Stimulated activated naive CD4-positive, alpha-beta T cell (primary cell): ENCODE measurements around the gene DOCK2.
"Not testable (repeated sequence)": the region's sequence is repeated elsewhere in the genome, so short reads cannot be mapped to it uniquely, and the experiment has no call there.

Experiments
- DNase-seq, 6 experiments: peaks; one replicate each; lab custom pipeline; 2025; lab: John Stamatoyannopoulos, UW

The DOCK2 gene

GRCh38 chr5:169637085-169637548 lies at the start of gene DOCK2:
DOCK2 (plus strand) TSS chr5:169637275; CDS start chr5:169637327, 52 bp downstream.
- DNase-seq: peak; percentile 30 to 67 (median 50)

DNA sequence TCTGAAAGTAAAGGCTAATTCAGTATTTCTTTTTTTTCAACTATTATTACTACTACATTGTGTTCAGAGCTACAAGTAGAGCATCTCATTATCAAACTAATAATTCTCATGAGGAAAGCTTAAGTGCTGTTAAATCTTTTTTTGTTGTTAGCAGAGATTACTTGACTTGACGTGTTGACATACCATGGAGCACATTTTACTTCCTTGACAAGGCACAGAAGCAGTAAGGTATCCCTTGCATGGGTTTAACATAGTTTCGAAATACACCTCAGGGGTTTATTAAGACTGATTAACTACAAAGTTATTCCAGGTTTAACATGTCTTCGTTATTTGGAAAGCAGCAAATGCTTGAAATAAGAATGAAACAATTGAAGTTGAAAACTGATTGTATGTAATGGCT lies 46.5 kb upstream of the DOCK2 start:
- no peak for DNase-seq

- no peak for DNase-seq
These were observed 45.4 kb upstream of the DOCK2 start for GRCh38 chr5:169591636-169592035.

- no peak for DNase-seq
These were observed 44.0 kb upstream of the DOCK2 start for GRCh38 chr5:169592937-169593650.

DNA sequence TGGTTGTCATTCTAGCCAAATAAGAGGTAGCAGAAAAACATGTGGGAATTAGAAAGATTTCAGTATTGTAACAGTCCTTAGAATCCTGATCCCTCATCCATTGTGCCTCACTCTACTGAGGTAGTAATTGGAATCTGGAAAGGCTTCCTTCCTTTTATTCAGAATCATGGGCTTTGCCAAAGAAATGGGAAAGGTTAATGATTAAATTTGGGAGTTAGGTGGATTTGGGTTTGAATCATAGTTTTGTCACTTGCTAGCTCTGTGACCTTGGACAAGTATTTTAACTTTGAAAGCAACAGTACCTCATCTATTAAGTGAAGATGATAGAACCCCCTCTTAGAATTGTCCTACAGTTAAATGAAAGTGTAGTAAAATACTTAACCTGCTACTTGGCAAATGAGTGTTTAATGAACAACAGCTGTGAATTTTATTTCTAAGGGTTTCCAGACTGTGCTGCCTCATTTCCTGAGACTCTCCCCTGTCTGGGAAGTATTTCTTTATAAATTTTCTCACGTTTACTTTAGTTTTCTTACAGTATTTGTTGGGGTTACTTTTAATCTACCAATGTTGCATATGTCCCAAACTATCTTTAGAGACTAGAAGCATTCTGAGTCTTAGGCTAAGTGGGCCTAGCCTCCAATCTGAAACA lies 41.8 kb upstream of the DOCK2 start:
- DNase-seq: no peak

GRCh38 chr5:169599451-169599850 lies 37.6 kb upstream of the DOCK2 start:
- DNase-seq: no peak

GRCh38 chr5:169602535-169602934 lies 34.5 kb upstream of the DOCK2 start:
- DNase-seq: no peak

GRCh38 chr5:169606279-169606678 lies 30.8 kb upstream of the DOCK2 start:
- no peak for DNase-seq

GRCh38 chr5:169607882-169608281 lies 29.2 kb upstream of the DOCK2 start:
- no peak for DNase-seq

DNA sequence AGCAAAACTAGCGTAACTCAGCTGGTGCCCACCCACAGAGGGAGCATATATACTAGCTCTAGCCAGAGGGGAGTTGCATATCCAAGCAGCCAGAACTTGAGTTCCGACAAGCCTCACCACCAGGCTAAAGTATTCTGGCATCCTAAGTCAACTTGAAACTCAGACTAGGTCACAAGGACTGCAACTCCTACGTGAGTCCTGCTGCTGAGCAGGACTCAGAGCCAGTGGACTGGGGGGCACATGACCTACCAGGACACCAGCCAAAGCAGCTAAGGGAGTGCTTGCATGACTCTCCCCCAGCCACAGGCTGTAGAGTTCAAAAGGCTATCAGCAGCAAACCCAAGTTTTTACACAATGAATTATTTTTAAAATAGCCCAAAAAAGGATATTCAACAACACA lies 27.4 kb upstream of the DOCK2 start:
- DNase-seq: no peak

DNA sequence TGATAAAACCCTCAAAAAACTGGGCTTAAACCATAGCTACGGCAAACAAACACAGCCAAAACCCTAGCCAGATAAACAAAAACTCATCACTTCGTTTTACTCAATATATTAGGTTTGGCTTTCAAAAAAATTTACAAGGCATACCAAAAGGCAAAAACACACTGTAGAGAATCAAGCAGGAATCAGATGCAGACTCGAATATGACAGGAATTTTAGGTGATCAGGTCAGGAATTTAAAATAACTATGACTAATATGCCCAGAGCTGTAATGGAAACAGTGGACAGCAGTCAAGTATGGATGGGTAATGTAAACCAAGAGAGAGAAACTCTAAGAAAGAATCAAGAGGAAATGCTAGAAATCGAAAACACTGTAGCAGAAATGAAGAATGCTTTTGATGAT lies 26.5 kb upstream of the DOCK2 start:
- no peak for DNase-seq

GRCh38 chr5:169615561-169615960 lies 21.5 kb upstream of the DOCK2 start:
- no peak for DNase-seq

GRCh38 chr5:169624307-169624706 lies 12.8 kb upstream of the DOCK2 start:
- not testable (repeated sequence) for DNase-seq

- no peak for DNase-seq
These were observed 10.3 kb upstream of the DOCK2 start for GRCh38 chr5:169626779-169627178.

DNA sequence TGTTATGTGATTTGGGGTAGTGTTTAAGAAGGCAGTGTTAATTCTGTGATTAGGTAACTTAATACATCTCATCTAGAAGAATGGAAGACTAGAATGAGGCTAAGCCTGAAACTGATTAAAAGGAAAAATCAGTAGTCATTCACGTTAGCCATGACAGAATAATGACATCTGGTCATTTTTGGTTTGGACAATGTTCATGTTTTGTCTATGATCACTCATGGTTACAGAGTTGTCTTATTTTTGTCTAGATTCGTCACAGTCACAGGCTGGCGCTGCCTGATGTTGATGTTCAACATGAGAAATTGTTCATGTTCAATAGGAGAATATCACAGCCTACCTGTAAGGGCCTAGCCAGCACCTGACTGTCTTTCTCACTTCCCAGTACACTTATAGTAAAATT lies 9.5 kb upstream of the DOCK2 start:
- no peak for DNase-seq

- DNase-seq: no peak
These were observed 8.2 kb upstream of the DOCK2 start for GRCh38 chr5:169628892-169629291.

- DNase-seq: no peak
These were observed 7.1 kb upstream of the DOCK2 start for GRCh38 chr5:169629847-169630548.

DNA sequence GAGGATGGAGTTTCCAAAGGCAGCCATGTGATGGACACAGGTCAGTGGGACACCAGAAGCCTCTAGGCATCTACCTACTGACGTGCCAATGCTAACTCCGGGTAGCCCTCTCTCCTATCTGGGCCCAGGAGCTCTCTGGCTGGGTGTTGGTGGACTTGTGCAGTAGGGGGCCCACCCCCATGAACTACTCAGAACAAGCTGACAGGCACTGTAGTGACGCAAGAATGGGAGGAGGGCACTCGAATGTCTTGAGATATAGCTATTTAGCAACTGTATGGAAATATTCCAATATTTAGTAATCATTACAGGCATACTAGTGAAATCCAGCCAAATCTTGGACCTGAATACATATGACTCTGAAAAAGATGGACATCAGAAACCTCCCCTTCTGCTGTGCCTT lies 5.7 kb upstream of the DOCK2 start:
- DNase-seq: no peak

- DNase-seq: no peak
These were observed 4.1 kb upstream of the DOCK2 start for GRCh38 chr5:169632946-169633345.

DNA sequence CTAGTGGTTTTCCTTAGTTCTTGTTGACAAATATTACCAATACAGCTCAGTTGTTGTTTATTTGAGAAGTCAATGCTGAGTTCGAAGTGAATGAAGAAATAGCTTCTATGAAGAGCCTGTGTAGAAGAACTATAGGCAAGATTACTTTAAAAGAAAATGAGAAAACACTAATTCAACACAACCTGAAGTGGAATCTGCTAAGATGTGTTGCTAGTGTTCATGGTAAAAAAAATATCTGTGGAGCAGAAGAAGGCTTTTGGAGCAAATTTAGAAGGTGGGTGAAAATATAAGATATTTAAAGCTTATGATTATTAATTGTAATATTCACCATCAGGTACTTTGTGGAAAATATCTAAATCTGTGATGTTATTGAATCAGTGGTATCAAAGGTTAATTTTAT lies 2.5 kb upstream of the DOCK2 start:
- DNase-seq: no peak

GRCh38 chr5:169635936-169636335 lies 1.1 kb upstream of the DOCK2 start:
- no peak for DNase-seq

DNA sequence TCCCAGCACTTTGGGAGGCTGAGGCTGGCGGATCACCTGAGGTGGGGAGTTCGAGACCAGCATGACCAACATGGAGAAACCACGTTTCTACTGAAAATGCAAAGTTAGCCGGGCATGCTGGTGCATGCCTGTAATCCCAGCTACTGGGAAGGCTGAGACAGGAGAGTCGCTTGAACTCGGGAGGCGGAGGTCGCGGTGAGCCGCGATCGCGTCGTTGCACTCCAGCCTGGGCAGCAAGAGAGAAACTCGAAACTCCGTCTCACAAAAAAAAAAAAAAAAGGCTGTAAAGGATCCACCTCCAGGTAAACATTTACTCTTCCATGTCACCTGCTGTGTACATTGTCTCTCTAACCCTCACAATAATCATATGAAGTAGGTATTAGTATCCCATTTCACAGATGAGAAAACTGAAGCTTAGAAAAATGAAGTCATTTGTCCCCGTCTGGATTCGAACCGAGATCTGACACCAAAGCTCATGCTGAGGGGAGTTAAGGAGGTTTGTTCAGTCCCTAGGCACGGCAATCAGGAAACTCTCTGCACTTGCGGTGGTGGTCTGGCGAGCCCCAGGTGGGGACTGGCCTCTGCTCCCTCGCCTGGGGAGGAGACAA lies 494 bp upstream of the DOCK2 start:
- no peak for DNase-seq
